IMR-90 (cell line): ENCODE data around the gene BMP7. TPM values are rescaled to one million over a fixed set of nuclear protein-coding genes. Genes with fewer than 3 reads are reported as not detected.

Experiments used
- ATAC-seq: fragments of 200-7000 bp; cut with Tn5 transposase; 2 replicates; pipeline ENCODE4 v1.9.1; 2020; ENCODE audit warnings: low read depth, mild to moderate bottlenecking, moderate library complexity
- BruUV-seq: library from RNA; stranded (reverse); fragments of 400-500 nt; replicated peaks from 2 replicates; lab custom pipeline; 2021; lab: Mats Ljungman, UMichigan
- CTCF ChIA-PET: fragments of 300-600 bp; formaldehyde crosslinking; extraction: SDS; loops from one replicate; lab custom pipeline; 2021; ENCODE audit warnings: antibody characterized with exemption; lab: Yijun Ruan, JAX
- POLR2A ChIA-PET: fragments of 300-600 bp; sonication (Branson Sonifier 250); formaldehyde crosslinking; loops from one replicate; lab custom pipeline; 2022; ENCODE audit warnings: antibody characterized with exemption; ENCODE audit not compliant: unreplicated experiment; lab: Charles Lee
- DNase-seq: peaks from one replicate; pipeline ENCODE4 v3.0.0; 2013
- H2AFZ ChIP-seq: replicated peaks from 2 replicates; pipeline ENCODE3; 2013; ENCODE audit warnings: low read length, mild to moderate bottlenecking; ENCODE audit not compliant: poor library complexity
- H2AK5ac ChIP-seq: 2 replicates; pipeline ENCODE4 v1.6.1; 2013; ENCODE audit warnings: low read depth, low read length, inconsistent platforms
- H2AK9ac ChIP-seq: replicated peaks from 2 replicates; pipeline ENCODE3; 2013; ENCODE audit warnings: mild to moderate bottlenecking, low read depth, low read length, moderate library complexity; ENCODE audit not compliant: poor library complexity
- H2BK120ac ChIP-seq: 2 replicates; pipeline ENCODE4 v1.6.1; 2013; ENCODE audit warnings: low read depth, low read length, inconsistent platforms
- H2BK15ac ChIP-seq: 3 replicates; pipeline ENCODE4 v1.6.1; 2013; ENCODE audit warnings: low read depth, low read length, inconsistent platforms
- H2BK20ac ChIP-seq: 2 replicates; pipeline ENCODE4 v1.6.1; 2013; ENCODE audit warnings: low read depth, mild to moderate bottlenecking, inconsistent platforms, low read length, moderate library complexity
- H2BK5ac ChIP-seq: 2 replicates; pipeline ENCODE4 v1.6.1; 2013; ENCODE audit warnings: mild to moderate bottlenecking, low read depth, low read length, inconsistent platforms; ENCODE audit not compliant: poor library complexity, severe bottlenecking
- H3K14ac ChIP-seq: replicated peaks from 2 replicates; pipeline ENCODE4 v1.6.1; 2013; ENCODE audit warnings: low read depth, low read length, inconsistent platforms
- H3K18ac ChIP-seq: 2 replicates; pipeline ENCODE4 v1.6.1; 2013; ENCODE audit warnings: low read depth, low read length, control low read depth
- H3K23ac ChIP-seq: 2 replicates; pipeline ENCODE4 v1.6.1; 2013; ENCODE audit warnings: low read depth, low read length, inconsistent platforms
- H3K27ac ChIP-seq: 2 replicates; pipeline ENCODE4 v1.5.1; 2013; ENCODE audit warnings: mild to moderate bottlenecking, control low read depth, low read length; ENCODE audit not compliant: insufficient read depth
- H3K27me3 ChIP-seq: 2 replicates; pipeline ENCODE4 v1.6.1; 2013; ENCODE audit warnings: low read length; ENCODE audit not compliant: control insufficient read depth, insufficient read depth
- H3K36me3 ChIP-seq: 2 replicates; pipeline ENCODE4 v1.6.1; 2013; ENCODE audit warnings: low read length, mixed read lengths; ENCODE audit not compliant: control insufficient read depth, insufficient read depth
- H3K4ac ChIP-seq: 2 replicates; pipeline ENCODE4 v1.6.1; 2013; ENCODE audit warnings: low read depth, low read length, inconsistent platforms
- H3K4me1 ChIP-seq: 2 replicates; pipeline ENCODE4 v1.6.1; 2013; ENCODE audit warnings: low read length, mixed read lengths; ENCODE audit not compliant: control insufficient read depth, insufficient read depth
- H3K4me2 ChIP-seq: 2 replicates; pipeline ENCODE4 v1.6.1; 2013; ENCODE audit warnings: low read depth, mild to moderate bottlenecking, control low read depth, low read length, moderate library complexity
- H3K4me3 ChIP-seq: 2 replicates; pipeline ENCODE4 v1.5.1; 2013; ENCODE audit warnings: low read depth, mild to moderate bottlenecking, control low read depth, low read length, moderate library complexity; ENCODE audit not compliant: insufficient read depth
- H3K56ac ChIP-seq: 2 replicates; pipeline ENCODE4 v1.6.1; 2013; ENCODE audit warnings: low read length, inconsistent platforms; ENCODE audit not compliant: insufficient read depth; ENCODE audit errors: extremely low read depth
- H3K79me1 ChIP-seq, 2 experiments: 2 replicates each; pipeline ENCODE4 v1.6.1; 2013; ENCODE audit warnings: low read length in 2 of 2, inconsistent platforms in 1 of 2, low read depth in 1 of 2
- H3K9ac ChIP-seq: 2 replicates; pipeline ENCODE4 v1.6.1; 2013; ENCODE audit warnings: low read depth, low read length, control low read depth
- H3K9me1 ChIP-seq: 2 replicates; pipeline ENCODE4 v1.6.1; 2013; ENCODE audit warnings: low read length, inconsistent platforms; ENCODE audit not compliant: insufficient read depth
- H3K9me3 ChIP-seq: 2 replicates; pipeline ENCODE4 v1.6.1; 2013; ENCODE audit warnings: low read length; ENCODE audit not compliant: control insufficient read depth, insufficient read depth
- H4K20me1 ChIP-seq: 2 replicates; pipeline ENCODE4 v1.6.1; 2013; ENCODE audit warnings: low read length, inconsistent platforms; ENCODE audit not compliant: insufficient read depth
- H4K5ac ChIP-seq: 2 replicates; pipeline ENCODE4 v1.6.1; 2013; ENCODE audit warnings: mild to moderate bottlenecking, low read depth, low read length, control low read depth
- H4K8ac ChIP-seq, 2 experiments: 2 replicates each; pipeline ENCODE4 v1.6.1; 2013; ENCODE audit warnings: low read depth in 2 of 2, low read length in 2 of 2, control low read depth in 1 of 2, inconsistent platforms in 1 of 2
- H4K91ac ChIP-seq: 2 replicates; pipeline ENCODE4 v1.6.1; 2013; ENCODE audit warnings: low read depth, low read length, inconsistent platforms; ENCODE audit not compliant: insufficient read depth
- BHLHE40 ChIP-seq: fragments of 150-350 bp; IDR thresholded peaks from 2 replicates; pipeline ENCODE4 v1.6.1; 2016; ENCODE audit warnings: mild to moderate bottlenecking, low read depth, low read length
- CEBPB ChIP-seq: IDR thresholded peaks from 2 replicates; pipeline ENCODE4 v1.6.1; 2012; ENCODE audit warnings: low read depth, low read length, improper control_type of control experiment
- CHD1 ChIP-seq: IDR thresholded peaks from 2 replicates; pipeline ENCODE4 v1.6.1; 2012; ENCODE audit warnings: low read depth, low read length, improper control_type of control experiment
- FOS ChIP-seq: fragments of 150-350 bp; IDR thresholded peaks from 2 replicates; pipeline ENCODE4 v1.6.1; 2016; ENCODE audit warnings: low read depth, low read length
- MXI1 ChIP-seq: IDR thresholded peaks from 2 replicates; pipeline ENCODE4 v1.6.1; 2012; ENCODE audit warnings: low read depth, mild to moderate bottlenecking, low read length, moderate library complexity, borderline replicate concordance
- NFE2L2 ChIP-seq: fragments of 150-350 bp; IDR thresholded peaks from 2 replicates; pipeline ENCODE4 v1.6.1; 2016; ENCODE audit warnings: low read depth, mild to moderate bottlenecking, low read length
- RAD21 ChIP-seq: IDR thresholded peaks from 2 replicates; pipeline ENCODE4 v1.6.1; 2012; ENCODE audit warnings: low read length, improper control_type of control experiment
- RCOR1 ChIP-seq: IDR thresholded peaks from 2 replicates; pipeline ENCODE4 v1.6.1; 2012; ENCODE audit warnings: mild to moderate bottlenecking, low read length, improper control_type of control experiment; ENCODE audit not compliant: insufficient replicate concordance
- RFX5 ChIP-seq: IDR thresholded peaks from 2 replicates; pipeline ENCODE4 v1.8.0; 2012; ENCODE audit warnings: low read depth, mild to moderate bottlenecking, low read length, moderate library complexity
- SMC3 ChIP-seq: fragments of 150-350 bp; IDR thresholded peaks from 2 replicates; pipeline ENCODE4 v1.6.1; 2016; ENCODE audit warnings: low read depth, mild to moderate bottlenecking, antibody characterized with exemption, low read length, moderate library complexity
- WGBS, 2 experiments: methylation state at CpG; one replicate each; pipeline versions ENCODE4 v1.1.5 to v1.1.7; 2013; ENCODE audit warnings: missing lambda C conversion rate in 2 of 2; ENCODE audit not compliant: insufficient read length in 1 of 2; ENCODE audit errors: extremely low coverage in 2 of 2; 5-methylcytosine and 5-hydroxymethylcytosine counted together
- dilution Hi-C: fragments of 300-500 bp; cut with HindIII; formaldehyde crosslinking; loops from one replicate; pipeline ENCODE4 v1.14.3; 2018; ENCODE audit warnings: low sequenced_read_pairs; ENCODE audit not compliant: unreplicated experiment
- in situ Hi-C: fragments of 300-500 bp; cut with MboI; formaldehyde crosslinking; loops from 3 replicates; pipeline ENCODE4 v1.14.3; 2019; ENCODE audit warnings: low sequenced_read_pairs, inconsistent platforms, mixed read lengths
- intact Hi-C: fragments of 100-400 bp; cut with micrococcal nuclease; formaldehyde crosslinking; loops from 2 replicates; pipeline ENCODE4 v1.10.0; 2022
- polyA plus RNA-seq, 3 experiments: library from polyadenylated mRNA; depleted of rRNA; stranded (reverse); fragments of >200 nt; gene quantifications; 2 replicates each; pipeline ENCODE4 v1.2.3, GENCODE V29; 2012; ENCODE audit warnings: low replicate concordance in 1 of 3
- total RNA-seq: library from RNA; depleted of rRNA; stranded (reverse); fragments of >200 nt; gene quantifications from 2 replicates; pipeline ENCODE4 v1.2.3, GENCODE V29; 2012

The BMP7 gene
- total and polyA plus RNA-seq, 2 of the 4 experiments (the other 2 are of a cell fraction) = not detected

DNA sequence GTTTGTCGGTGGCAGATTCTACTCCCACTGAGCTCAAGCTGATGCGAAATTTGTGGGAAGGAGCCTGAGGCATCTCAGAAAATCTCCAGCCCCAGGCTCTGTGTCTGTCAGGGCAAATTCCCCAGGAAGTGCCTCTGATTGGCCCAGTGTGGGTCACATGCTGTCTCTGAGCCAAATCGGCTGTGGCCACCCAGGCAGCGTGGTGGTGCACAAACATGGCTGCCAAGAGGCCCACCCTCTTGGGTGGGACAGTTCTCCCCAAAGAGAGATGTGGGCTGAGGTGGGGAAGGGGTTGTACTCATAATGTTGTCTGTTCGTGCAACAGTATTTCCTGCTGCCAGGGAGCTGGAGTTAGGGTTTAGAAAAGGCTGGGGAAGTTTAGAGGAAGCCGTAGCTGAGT is 130.6 kb downstream of the BMP7 start:
- Histone ChIP-seq H3K4me1 (no peaks in the 10 kb centered on the region), H2BK5ac (no peak overlapping the region), H3K27me3 (no peaks in the 10 kb centered on the region), H3K23ac (no peak overlapping the region), H2AFZ (no peak overlapping the region), H3K27ac (no peak overlapping the region), H3K36me3 (no peaks in the 10 kb centered on the region), H4K91ac (no peak overlapping the region), H3K4me3 (no peak overlapping the region), H3K9me3 (peaks cover 8% of the 10 kb centered on the region), H4K8ac (no peak overlapping the region), H3K56ac (no peak overlapping the region), H2BK20ac (no peak overlapping the region), H3K14ac (no peak overlapping the region), H3K9ac (no peak overlapping the region), H3K4ac (no peak overlapping the region), H4K20me1 (no peaks in the 10 kb centered on the region), H2AK5ac (no peak overlapping the region), H2BK15ac (no peak overlapping the region), H4K5ac (no peak overlapping the region), H3K9me1 (no peaks in the 10 kb centered on the region), H3K4me2 (no peak overlapping the region), H3K18ac (no peak overlapping the region), H3K79me1 (no peaks in the 10 kb centered on the region), H2BK120ac (no peak overlapping the region), H2AK9ac (no peak overlapping the region)
- WGBS, 2 experiments = 58% methylated on average over 4 of the region's 6 CpGs; no CpG with 5 or more reads in 1 of the 2 experiments
- dilution Hi-C loops (no loop called here), in situ Hi-C loops (no loop called here), intact Hi-C loops (no loop called here)
- DNase-seq (no peak), ATAC-seq (no peak)
- ChIA-PET POLR2A (no interaction called here), CTCF (no interaction called here)
- no TSS peak for BruUV-seq
- no peak for TF ChIP-seq RCOR1
- TF ChIP-seq CHD1 = no peak
- TF ChIP-seq CEBPB = no peak
- TF ChIP-seq MXI1 = no peak
- no peak for TF ChIP-seq NFE2L2
- TF ChIP-seq BHLHE40 = no peak
- no peak for TF ChIP-seq SMC3
- TF ChIP-seq RFX5 = no peak
- TF ChIP-seq RAD21 = no peak
- no peak for TF ChIP-seq FOS
